Muscle layer of colon (tissue), 2 donors: Measurements from ENCODE around the gene PERM1.
"Not testable (repeated sequence)": the region's sequence is repeated elsewhere in the genome, so short reads cannot be mapped to it uniquely, and the experiment has no call there.

Experiments
- H3K27ac ChIP-seq: one replicate; pipeline ENCODE4 v1.7.0; 2013; ENCODE audit warnings: low read depth, mild to moderate bottlenecking, low read length, moderate library complexity
- H3K27me3 ChIP-seq, 2 donors: one replicate each; pipeline ENCODE4 v1.7.0; 2013; ENCODE audit warnings: low read length in 2 of 2, mild to moderate bottlenecking in 2 of 2; ENCODE audit not compliant: insufficient read depth in 2 of 2, control insufficient read depth in 1 of 2
- H3K36me3 ChIP-seq: one replicate; pipeline ENCODE4 v1.7.0; 2013; ENCODE audit warnings: mild to moderate bottlenecking, low read length; ENCODE audit not compliant: insufficient read depth
- H3K4me1 ChIP-seq: one replicate; pipeline ENCODE4 v1.7.0; 2013; ENCODE audit warnings: mild to moderate bottlenecking, low read length; ENCODE audit not compliant: insufficient read depth
- H3K4me3 ChIP-seq, 2 donors: one replicate each; pipeline ENCODE4 v1.7.0; 2013; ENCODE audit warnings: low read length in 2 of 2, low read depth in 1 of 2, mild to moderate bottlenecking in 1 of 2, moderate library complexity in 1 of 2
- H3K9ac ChIP-seq: one replicate; pipeline ENCODE4 v1.7.0; 2013; ENCODE audit warnings: low read length
- H3K9me3 ChIP-seq: one replicate; pipeline ENCODE4 v1.7.0; 2013; ENCODE audit warnings: mild to moderate bottlenecking, low read length
- donor health status: abdominal sarcoma.
- donor health status: Adenocarcinoma of cecum.

Gene PERM1

GRCh38 chr1:980602-981395, 1.1 kb downstream of the PERM1 start:
- no peak overlapping the region for H3K27ac ChIP-seq
- H3K9me3 ChIP-seq, result no peaks in the 10 kb centered on the region

GRCh38 chr1:980137-980571, 1.7 kb downstream of the PERM1 start:
- Histone ChIP-seq H3K4me1 (no peaks in the 10 kb centered on the region), H3K9ac (no peak overlapping the region), H3K27me3 (peaks cover 0 to 29% of the 10 kb centered on the region in 2 donors), H3K27ac (no peak overlapping the region), H3K4me3 (no peak overlapping the region), H3K36me3 (no peaks in the 10 kb centered on the region), H3K9me3 (no peaks in the 10 kb centered on the region)

More at GRCh38 chr1:980602-981395, 1.1 kb downstream of the PERM1 start:
- no peak overlapping the region for H3K9ac ChIP-seq
- H3K4me3 ChIP-seq, result no peak overlapping the region
- no peaks in the 10 kb centered on the region for H3K36me3 ChIP-seq
- H3K27me3 ChIP-seq, result peaks cover 0 to 23% of the 10 kb centered on the region in 2 donors
- no peaks in the 10 kb centered on the region for H3K4me1 ChIP-seq

DNA sequence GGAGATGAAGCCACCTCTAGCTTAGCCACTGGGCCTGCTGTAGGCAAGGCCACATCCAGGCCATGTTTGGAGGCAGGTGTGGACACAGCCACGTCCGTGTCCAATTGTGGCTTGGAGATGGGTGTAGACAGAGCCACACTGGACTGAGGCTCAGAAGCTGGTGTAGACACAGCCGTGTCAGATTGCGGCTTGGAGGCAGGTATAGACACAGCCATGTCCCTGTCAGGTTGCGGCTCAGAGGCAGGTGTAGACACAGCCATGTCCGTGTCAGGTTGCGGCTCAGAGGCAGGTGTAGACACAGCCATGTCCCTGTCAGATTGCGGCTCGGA, 2.2 kb downstream of the PERM1 start:
- H3K27ac ChIP-seq, result no peak overlapping the region
- H3K27me3 ChIP-seq, result peaks cover 0 to 33% of the 10 kb centered on the region in 2 donors
- no peaks in the 10 kb centered on the region for H3K4me1 ChIP-seq

GRCh38 chr1:978835-979743, 2.8 kb downstream of the PERM1 start:
- no peaks in the 10 kb centered on the region for H3K36me3 ChIP-seq
- peaks cover 0 to 39% of the 10 kb centered on the region in 2 donors for H3K27me3 ChIP-seq
- no peak overlapping the region for H3K27ac ChIP-seq
- no peaks in the 10 kb centered on the region for H3K9me3 ChIP-seq
- H3K4me3 ChIP-seq, result no peak overlapping the region
- H3K9ac ChIP-seq, result no peak overlapping the region
- no peaks in the 10 kb centered on the region for H3K4me1 ChIP-seq

More for the DNA sequence above, 2.2 kb downstream of the PERM1 start:
- Histone ChIP-seq H3K9me3 (no peaks in the 10 kb centered on the region), H3K4me3 (no peak overlapping the region), H3K36me3 (no peaks in the 10 kb centered on the region), H3K9ac (no peak overlapping the region)

DNA sequence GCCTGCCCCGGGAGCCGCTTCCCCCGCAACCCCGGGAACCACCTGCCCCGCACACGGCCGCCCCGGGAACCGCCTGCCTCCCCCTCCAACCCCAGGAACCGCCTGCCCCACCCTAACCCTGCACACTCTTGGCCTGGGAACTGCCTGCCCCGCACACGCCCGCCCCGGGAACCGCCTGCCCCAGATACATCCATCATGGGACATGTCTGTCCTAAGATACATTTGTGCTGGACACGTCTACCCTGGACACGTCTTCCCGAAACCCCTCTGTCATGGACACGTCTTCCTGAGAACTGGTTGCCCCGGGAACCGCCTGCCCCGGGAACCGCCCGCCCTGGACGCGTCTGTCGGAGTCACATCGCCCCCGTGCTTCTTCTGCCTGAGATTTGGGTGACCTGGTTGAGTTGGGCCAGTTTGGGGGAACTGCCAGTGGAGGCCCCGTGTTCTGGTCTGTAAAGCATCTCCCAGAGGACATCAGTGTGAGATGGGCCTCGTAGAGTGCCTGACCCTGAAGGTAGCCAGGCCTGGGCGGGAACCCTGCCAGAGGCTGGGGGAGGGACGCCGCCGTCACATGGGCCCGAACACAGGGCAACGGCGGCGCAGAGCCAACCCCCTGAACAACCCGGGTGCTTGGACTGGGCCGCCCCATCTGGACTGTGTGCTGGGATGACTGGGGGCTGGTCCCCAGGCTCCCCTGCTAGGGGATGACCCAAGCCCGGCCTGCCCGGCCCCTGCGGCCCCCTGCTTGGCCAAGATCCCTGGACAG, 3.6 kb downstream of the PERM1 start:
- Histone ChIP-seq H3K4me3 (no peak overlapping the region), H3K4me1 (no peaks in the 10 kb centered on the region), H3K9me3 (no peaks in the 10 kb centered on the region), H3K27me3 (peaks cover 0 to 40% of the 10 kb centered on the region in 2 donors), H3K36me3 (no peaks in the 10 kb centered on the region), H3K9ac (no peak overlapping the region), H3K27ac (no peak overlapping the region)

- not testable (repeated sequence) for H3K27ac ChIP-seq, H3K9me3 ChIP-seq, H3K36me3 ChIP-seq, H3K4me1 ChIP-seq, H3K9ac ChIP-seq, H3K4me3 ChIP-seq
- H3K27me3 ChIP-seq, result peaks cover 0 to 50% of the 10 kb centered on the region in 2 donors
These were observed 5.1 kb downstream of the PERM1 start for GRCh38 chr1:976791-977190.

DNA sequence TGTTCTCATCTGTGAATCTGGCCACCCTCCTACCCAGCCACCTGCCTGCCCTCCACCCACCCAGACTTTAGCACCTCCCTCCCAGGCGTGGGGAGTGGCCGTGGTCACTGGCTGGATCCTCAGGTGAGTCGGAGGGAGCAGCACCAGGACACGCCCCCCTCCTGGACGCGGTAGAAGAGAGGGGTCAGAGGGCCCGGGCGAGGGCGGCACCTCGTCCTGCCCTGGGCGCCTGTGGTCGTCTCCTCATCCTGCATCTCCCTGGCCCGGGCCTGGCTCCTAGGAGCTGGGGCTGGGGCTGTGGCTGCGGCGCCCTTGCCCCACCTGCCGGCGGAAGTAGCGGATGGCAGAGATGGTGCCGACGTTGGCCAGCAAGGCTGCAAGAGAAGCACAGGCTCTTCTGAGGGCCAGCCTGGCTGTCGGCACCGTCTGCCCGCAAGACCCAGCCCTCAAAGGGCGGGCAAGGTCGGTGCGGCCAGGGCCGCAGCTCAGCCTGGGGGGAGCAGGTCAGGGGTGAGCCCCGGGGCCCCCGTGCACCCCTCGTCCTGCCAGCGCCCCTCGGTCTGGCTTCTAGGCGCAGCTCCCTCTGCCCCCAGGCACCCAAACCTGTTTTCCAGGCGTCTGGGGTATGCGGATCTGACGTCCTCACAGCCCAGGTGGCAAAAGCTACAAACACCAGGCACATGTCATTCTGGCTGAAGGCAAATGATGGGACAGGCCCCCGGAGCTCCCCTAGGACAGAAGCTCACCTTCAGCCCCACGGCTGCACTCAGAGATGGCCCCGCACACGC, 5.8 kb downstream of the PERM1 start:
- Histone ChIP-seq H3K4me1 (no peaks in the 10 kb centered on the region), H3K36me3 (no peaks in the 10 kb centered on the region), H3K27ac (no peak overlapping the region), H3K27me3 (peaks cover 0 to 52% of the 10 kb centered on the region in 2 donors), H3K9ac (no peak overlapping the region), H3K4me3 (peak overlapping the region; percentile 21 to 49), H3K9me3 (no peaks in the 10 kb centered on the region)

DNA sequence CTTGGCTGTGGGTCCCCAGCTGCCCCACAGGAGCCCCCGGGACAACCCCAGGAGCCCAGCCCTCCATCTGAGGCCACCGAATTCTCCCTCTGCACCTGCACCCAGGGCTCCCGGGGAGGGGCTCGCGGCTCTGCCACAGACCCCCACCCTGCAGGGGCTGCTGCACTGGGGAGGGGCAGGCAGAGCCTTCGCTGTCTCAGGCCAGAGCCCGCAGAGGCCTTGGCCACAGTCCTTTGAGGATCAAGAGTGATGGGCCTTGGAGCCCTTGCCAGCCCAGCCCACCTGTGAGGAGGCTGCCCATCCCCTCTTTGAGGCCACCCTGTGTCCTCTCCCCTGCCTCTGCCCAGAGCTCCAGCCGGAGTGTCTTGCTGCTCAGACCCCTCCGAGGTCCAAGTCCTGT, 6.5 kb downstream of the PERM1 start:
- H3K4me1 ChIP-seq, result no peaks in the 10 kb centered on the region
- no peak overlapping the region for H3K27ac ChIP-seq
- H3K4me3 ChIP-seq, result no peak overlapping the region
- H3K27me3 ChIP-seq, result peaks cover 0 to 60% of the 10 kb centered on the region in 2 donors
- no peaks in the 10 kb centered on the region for H3K9me3 ChIP-seq
- no peak overlapping the region for H3K9ac ChIP-seq
- no peaks in the 10 kb centered on the region for H3K36me3 ChIP-seq

GRCh38 chr1:974687-975328, 7.1 kb downstream of the PERM1 start:
- Histone ChIP-seq H3K27me3 (peaks cover 0 to 64% of the 10 kb centered on the region in 2 donors), H3K9ac (no peak overlapping the region), H3K4me3 (no peak overlapping the region), H3K27ac (no peak overlapping the region), H3K4me1 (no peaks in the 10 kb centered on the region), H3K36me3 (no peaks in the 10 kb centered on the region), H3K9me3 (no peaks in the 10 kb centered on the region)

- H3K4me1 ChIP-seq, result no peaks in the 10 kb centered on the region
- H3K9ac ChIP-seq, result no peak overlapping the region
- peaks cover under 1 to 64% of the 10 kb centered on the region in 2 donors for H3K27me3 ChIP-seq
- H3K9me3 ChIP-seq, result no peaks in the 10 kb centered on the region
- H3K4me3 ChIP-seq, result no peak overlapping the region
- H3K36me3 ChIP-seq, result no peaks in the 10 kb centered on the region
- no peak overlapping the region for H3K27ac ChIP-seq
These were observed 7.6 kb downstream of the PERM1 start for GRCh38 chr1:974293-974640.
